OCI-LY1 (cell line): ENCODE data around the gene DCAF15.
"Not testable (repeated sequence)": the region's sequence is repeated elsewhere in the genome, so short reads cannot be mapped to it uniquely, and the experiment has no call there.

ENCODE experiments used
- H2AFZ ChIP-seq: fragments of 200-600 bp; sonication (generic), shearing (Covaris generic); 2 replicates; pipeline ENCODE4 v1.6.0; 2014; ENCODE audit warnings: antibody characterized with exemption, mild to moderate bottlenecking, low read length
- H3F3A ChIP-seq: fragments of 200-600 bp; sonication (generic), shearing (Covaris generic); 2 replicates; pipeline ENCODE4 v1.6.0; 2014; ENCODE audit warnings: mild to moderate bottlenecking, antibody characterized with exemption, low read length, moderate library complexity; ENCODE audit not compliant: insufficient read depth
- H3K27ac ChIP-seq: fragments of 200-600 bp; sonication (generic); 2 replicates; pipeline ENCODE4 v1.5.1; 2014; ENCODE audit warnings: low read length, mixed run types, mild to moderate bottlenecking, low read depth; ENCODE audit not compliant: poor library complexity, severe bottlenecking
- H3K27me3 ChIP-seq: fragments of 200-600 bp; sonication (generic); 2 replicates; pipeline ENCODE4 v1.6.0; 2014; ENCODE audit warnings: antibody characterized with exemption, mild to moderate bottlenecking, low read length, moderate library complexity; ENCODE audit not compliant: insufficient read depth
- H3K36me3 ChIP-seq: fragments of 200-600 bp; sonication (generic); 2 replicates; pipeline ENCODE4 v1.6.1; 2014; ENCODE audit warnings: mild to moderate bottlenecking, antibody characterized with exemption, low read length, moderate library complexity, mixed read lengths; ENCODE audit not compliant: insufficient read depth
- H3K4me1 ChIP-seq: fragments of 200-600 bp; sonication (generic); 2 replicates; pipeline ENCODE4 v1.5.1; 2014; ENCODE audit warnings: mild to moderate bottlenecking, low read length, moderate library complexity; ENCODE audit not compliant: insufficient read depth, severe bottlenecking
- H3K4me2 ChIP-seq: fragments of 200-600 bp; sonication (generic), shearing (Covaris generic); 2 replicates; pipeline ENCODE4 v1.6.1; 2014; ENCODE audit warnings: low read length
- H3K4me3 ChIP-seq: fragments of 200-600 bp; sonication (generic); 2 replicates; pipeline ENCODE4 v1.5.1; 2014; ENCODE audit warnings: low read length, low read depth, mild to moderate bottlenecking, mixed read lengths; ENCODE audit not compliant: poor library complexity, severe bottlenecking
- H3K79me2 ChIP-seq: fragments of 200-600 bp; shearing (Covaris generic); 2 replicates; pipeline ENCODE4 v1.6.1; 2016; ENCODE audit warnings: mixed run types, low read length, mixed read lengths; ENCODE audit not compliant: insufficient read depth
- H3K9ac ChIP-seq: fragments of 200-600 bp; sonication (generic), shearing (Covaris generic); 2 replicates; pipeline ENCODE4 v1.6.1; 2014; ENCODE audit warnings: mild to moderate bottlenecking, low read length, mixed read lengths
- H3K9me2 ChIP-seq: fragments of 200-600 bp; sonication (generic), shearing (Covaris generic); 2 replicates; pipeline ENCODE4 v1.6.1; 2014; ENCODE audit warnings: low read depth, mild to moderate bottlenecking, low read length, mixed read lengths
- H3K9me3 ChIP-seq: fragments of 200-600 bp; shearing (Covaris generic); 2 replicates; pipeline ENCODE4 v1.6.1; 2014; ENCODE audit warnings: low read length, mixed read lengths
- H4K20me1 ChIP-seq: fragments of 200-600 bp; sonication (generic), shearing (Covaris generic); 2 replicates; pipeline ENCODE4 v1.6.0; 2016; ENCODE audit warnings: mild to moderate bottlenecking, low read length; ENCODE audit not compliant: insufficient read depth
- EZH2 ChIP-seq: fragments of 200-600 bp; sonication (generic), shearing (Covaris generic); IDR thresholded peaks from 2 replicates; pipeline ENCODE4 v1.8.0; 2017; ENCODE audit warnings: borderline replicate concordance, mixed run types, mild to moderate bottlenecking, antibody characterized with exemption, low read length, moderate library complexity, mixed read lengths
- TF ChIP-seq, protein P1 (sequence below): fragments of 200-600 bp; sonication (generic), shearing (Covaris generic); IDR thresholded peaks from 2 replicates; pipeline ENCODE4 v1.5.1; 2017; ENCODE audit warnings: mild to moderate bottlenecking, antibody characterized with exemption, low read length, moderate library complexity, mixed read lengths

Gene DCAF15

DNA sequence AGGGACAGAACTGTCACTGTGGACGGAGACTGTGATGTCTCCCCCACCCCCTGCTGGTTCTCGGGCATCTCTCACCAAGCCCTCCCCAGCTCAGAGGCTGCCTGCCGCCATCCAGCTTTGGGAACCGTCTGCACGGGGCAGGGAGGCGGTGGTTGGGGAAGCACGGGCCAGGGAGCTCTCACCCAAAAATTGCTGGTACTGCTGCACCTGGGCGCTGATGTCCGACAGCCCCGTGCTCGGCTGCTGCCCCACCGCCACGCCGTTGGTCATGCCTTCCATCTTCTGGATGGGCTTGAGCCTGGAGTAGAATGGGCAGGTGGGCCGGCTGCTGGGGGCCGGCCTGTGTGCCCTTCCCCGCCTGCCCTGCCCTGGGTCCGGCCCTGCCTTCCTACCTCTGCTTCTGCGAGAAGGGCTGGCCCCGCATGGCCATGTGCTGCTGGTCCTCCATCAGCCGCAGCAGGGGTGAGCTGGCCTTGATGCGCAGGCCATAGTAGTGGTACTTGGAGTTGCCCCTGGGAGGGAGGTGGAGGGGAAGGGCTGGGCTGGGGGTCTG is 16.1 kb downstream of the DCAF15 start:
- no peaks in the 10 kb centered on the region for H3K36me3 ChIP-seq
- H4K20me1 ChIP-seq, result no peaks in the 10 kb centered on the region
- no peak overlapping the region for H3K4me3 ChIP-seq
- H3K79me2 ChIP-seq, result no peaks in the 10 kb centered on the region
- H3K27ac ChIP-seq, result no peak overlapping the region
- H3K4me1 ChIP-seq, result no peaks in the 10 kb centered on the region
- H2AFZ ChIP-seq, result no peak overlapping the region
- no peaks in the 10 kb centered on the region for H3K9me2 ChIP-seq
- TF ChIP-seq, protein P1, sequence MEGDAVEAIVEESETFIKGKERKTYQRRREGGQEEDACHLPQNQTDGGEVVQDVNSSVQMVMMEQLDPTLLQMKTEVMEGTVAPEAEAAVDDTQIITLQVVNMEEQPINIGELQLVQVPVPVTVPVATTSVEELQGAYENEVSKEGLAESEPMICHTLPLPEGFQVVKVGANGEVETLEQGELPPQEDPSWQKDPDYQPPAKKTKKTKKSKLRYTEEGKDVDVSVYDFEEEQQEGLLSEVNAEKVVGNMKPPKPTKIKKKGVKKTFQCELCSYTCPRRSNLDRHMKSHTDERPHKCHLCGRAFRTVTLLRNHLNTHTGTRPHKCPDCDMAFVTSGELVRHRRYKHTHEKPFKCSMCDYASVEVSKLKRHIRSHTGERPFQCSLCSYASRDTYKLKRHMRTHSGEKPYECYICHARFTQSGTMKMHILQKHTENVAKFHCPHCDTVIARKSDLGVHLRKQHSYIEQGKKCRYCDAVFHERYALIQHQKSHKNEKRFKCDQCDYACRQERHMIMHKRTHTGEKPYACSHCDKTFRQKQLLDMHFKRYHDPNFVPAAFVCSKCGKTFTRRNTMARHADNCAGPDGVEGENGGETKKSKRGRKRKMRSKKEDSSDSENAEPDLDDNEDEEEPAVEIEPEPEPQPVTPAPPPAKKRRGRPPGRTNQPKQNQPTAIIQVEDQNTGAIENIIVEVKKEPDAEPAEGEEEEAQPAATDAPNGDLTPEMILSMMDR, result no peak
- no peak for TF ChIP-seq EZH2
- no peaks in the 10 kb centered on the region for H3K27me3 ChIP-seq
- no peaks in the 10 kb centered on the region for H3K9me3 ChIP-seq
- no peak overlapping the region for H3K9ac ChIP-seq
- H3F3A ChIP-seq, result no peaks in the 10 kb centered on the region
- no peak overlapping the region for H3K4me2 ChIP-seq

GRCh38 chr19:13968999-13969398 is 16.7 kb downstream of the DCAF15 start:
- Histone ChIP-seq H3K9ac (no peak overlapping the region), H3K9me2 (no peaks in the 10 kb centered on the region)

GRCh38 chr19:13969897-13970296 is 17.6 kb downstream of the DCAF15 start:
- Histone ChIP-seq H3K9me2 (no peaks in the 10 kb centered on the region), H3K36me3 (no peaks in the 10 kb centered on the region), H4K20me1 (no peaks in the 10 kb centered on the region), H3K4me1 (peaks cover 7% of the 10 kb centered on the region), H3K4me3 (no peak overlapping the region), H2AFZ (no peak overlapping the region), H3K27me3 (no peaks in the 10 kb centered on the region), H3K9ac (no peak overlapping the region), H3K27ac (no peak overlapping the region), H3F3A (no peaks in the 10 kb centered on the region), H3K4me2 (no peak overlapping the region), H3K79me2 (no peaks in the 10 kb centered on the region), H3K9me3 (no peaks in the 10 kb centered on the region)
- TF ChIP-seq EZH2, result no peak
- TF ChIP-seq, protein P1, result no peak

More at GRCh38 chr19:13968999-13969398, 16.7 kb downstream of the DCAF15 start:
- Histone ChIP-seq H3K36me3 (no peaks in the 10 kb centered on the region), H3K9me3 (no peaks in the 10 kb centered on the region), H2AFZ (no peak overlapping the region), H3K27ac (no peak overlapping the region), H3K4me3 (no peak overlapping the region), H3F3A (no peaks in the 10 kb centered on the region), H3K79me2 (no peaks in the 10 kb centered on the region), H4K20me1 (no peaks in the 10 kb centered on the region), H3K4me2 (no peak overlapping the region), H3K4me1 (peaks cover 4% of the 10 kb centered on the region), H3K27me3 (no peaks in the 10 kb centered on the region)
- TF ChIP-seq, protein P1, result no peak
- TF ChIP-seq EZH2, result no peak

DNA sequence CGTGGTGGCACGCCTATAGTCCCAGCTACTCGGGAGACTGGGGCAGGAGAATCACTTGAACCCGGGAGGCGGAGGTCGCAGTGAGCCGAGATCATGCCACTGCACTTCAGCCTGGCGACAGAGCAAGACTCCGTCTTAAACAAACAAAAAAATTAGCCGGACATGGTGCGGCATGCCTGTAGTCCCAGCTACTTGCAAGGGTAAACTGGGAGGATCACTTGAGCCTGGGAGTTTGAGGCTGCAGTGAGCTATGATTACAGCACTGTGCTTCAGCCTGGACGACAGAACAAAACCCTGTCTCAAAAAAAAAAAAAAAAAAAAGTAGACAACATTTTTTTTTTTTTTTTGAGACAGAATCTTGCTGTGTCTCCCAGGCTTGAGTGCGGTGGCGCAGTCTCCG is 19.6 kb downstream of the DCAF15 start:
- not testable (repeated sequence) for H3K79me2 ChIP-seq, H2AFZ ChIP-seq, H3F3A ChIP-seq, H3K4me1 ChIP-seq, H4K20me1 ChIP-seq, H3K4me2 ChIP-seq, H3K9ac ChIP-seq, H3K9me2 ChIP-seq, H3K4me3 ChIP-seq, H3K27ac ChIP-seq, H3K36me3 ChIP-seq, H3K27me3 ChIP-seq, H3K9me3 ChIP-seq
